ENCODE data around the gene HNF4A.

The HNF4A gene

GRCh38 chr20:44355498-44356352 is at the start of gene HNF4A:
Gene HNF4A, plus strand, starts transcription at chr20:44355699. Its CDS starts 106 bp downstream, at chr20:44355805.
- in situ Hi-C loops (cut with HindIII; ENCODE audit: low sequenced_read_pairs): no loop called here

- in situ Hi-C loops (cut with HindIII; ENCODE audit: low sequenced_read_pairs): loop anchor here (10.0 kb wide), 1 partner anchor 78 kb away; no protein-coding TSS in a partner anchor
Observed at GRCh38 chr20:44306927-44307326, 48.6 kb upstream of the HNF4A start.

GRCh38 chr20:44309763-44310663 is 45.5 kb upstream of the HNF4A start:
- in situ Hi-C loops (cut with HindIII; ENCODE audit: low sequenced_read_pairs): loop anchor here (10.0 kb wide), 1 partner anchor 75 kb away; no protein-coding TSS in a partner anchor

- in situ Hi-C loops (cut with HindIII; ENCODE audit: low sequenced_read_pairs): no loop called here
Observed at GRCh38 chr20:44310664-44311639, 44.5 kb upstream of the HNF4A start, which contains the start of gene FITM2. Gene FITM2, minus strand, starts transcription at chr20:44311202. Its CDS starts 54 bp downstream, at chr20:44311148.

- in situ Hi-C loops (cut with HindIII; ENCODE audit: low sequenced_read_pairs): no loop called here
Observed at GRCh38 chr20:44314870-44315269, 40.6 kb upstream of the HNF4A start.

- in situ Hi-C loops (cut with HindIII; ENCODE audit: low sequenced_read_pairs): loop anchor here (5.0 to 10.0 kb wide), 5 partner anchors 38 to 225 kb away; no protein-coding TSS in a partner anchor
Observed at GRCh38 chr20:44319839-44320422, 35.6 kb upstream of the HNF4A start.

- in situ Hi-C loops (cut with HindIII; ENCODE audit: low sequenced_read_pairs): loop anchor here (5.0 to 10.0 kb wide), 5 partner anchors 42 to 230 kb away; no protein-coding TSS in a partner anchor
Observed at GRCh38 chr20:44324343-44324742, 31.2 kb upstream of the HNF4A start.

GRCh38 chr20:44326391-44327159 is 28.9 kb upstream of the HNF4A start:
- in situ Hi-C loops (cut with HindIII; ENCODE audit: low sequenced_read_pairs): loop anchor here (10.0 kb wide), 1 partner anchor 232 kb away; no protein-coding TSS in a partner anchor

GRCh38 chr20:44327748-44328147 is 27.8 kb upstream of the HNF4A start:
- in situ Hi-C loops (cut with HindIII; ENCODE audit: low sequenced_read_pairs): loop anchor here (10.0 kb wide), 1 partner anchor 233 kb away; no protein-coding TSS in a partner anchor

GRCh38 chr20:44328428-44328827 is 27.1 kb upstream of the HNF4A start:
- in situ Hi-C loops (cut with HindIII; ENCODE audit: low sequenced_read_pairs): loop anchor here (10.0 kb wide), 1 partner anchor 234 kb away; no protein-coding TSS in a partner anchor

- in situ Hi-C loops (cut with HindIII; ENCODE audit: low sequenced_read_pairs): no loop called here
Observed at GRCh38 chr20:44331201-44331600, 24.3 kb upstream of the HNF4A start.

GRCh38 chr20:44334306-44334705 is 21.2 kb upstream of the HNF4A start:
- in situ Hi-C loops (cut with HindIII; ENCODE audit: low sequenced_read_pairs): no loop called here

- in situ Hi-C loops (cut with HindIII; ENCODE audit: low sequenced_read_pairs): no loop called here
Observed at GRCh38 chr20:44334709-44335108, 20.8 kb upstream of the HNF4A start.

GRCh38 chr20:44335675-44336074 is 19.8 kb upstream of the HNF4A start:
- in situ Hi-C loops (cut with HindIII; ENCODE audit: low sequenced_read_pairs): no loop called here

GRCh38 chr20:44336086-44336485 is 19.4 kb upstream of the HNF4A start:
- in situ Hi-C loops (cut with HindIII; ENCODE audit: low sequenced_read_pairs): no loop called here

GRCh38 chr20:44336725-44337380 is 18.6 kb upstream of the HNF4A start, which contains the start of gene R3HDML:
Gene R3HDML, plus strand, starts transcription at chr20:44337043. Its CDS starts 115 bp downstream, at chr20:44337158.
- in situ Hi-C loops (cut with HindIII; ENCODE audit: low sequenced_read_pairs): no loop called here

- in situ Hi-C loops (cut with HindIII; ENCODE audit: low sequenced_read_pairs): no loop called here
Observed at GRCh38 chr20:44342248-44342647, 13.3 kb upstream of the HNF4A start.

- in situ Hi-C loops (cut with HindIII; ENCODE audit: low sequenced_read_pairs): no loop called here
Observed at GRCh38 chr20:44343162-44343675, 12.3 kb upstream of the HNF4A start.

Data from endothelial cell of hepatic sinusoid (primary cell).